Activated CD4-positive, alpha-beta T cell treated with anti-CD3 and anti-CD28 coated beads for 48 hours (primary cell): ENCODE results near the gene CLDND1.
A peak's percentile ranks its signal among the peaks of the same experiment; 100 is the strongest.

Experiments used
- DNase-seq: peaks from one replicate; pipeline ENCODE4 v3.0.0-alpha.2; 2020

Gene CLDND1

GRCh38 chr3:98551236-98551635, 28.5 kb upstream of the CLDND1 start:
- no peak for DNase-seq

DNA sequence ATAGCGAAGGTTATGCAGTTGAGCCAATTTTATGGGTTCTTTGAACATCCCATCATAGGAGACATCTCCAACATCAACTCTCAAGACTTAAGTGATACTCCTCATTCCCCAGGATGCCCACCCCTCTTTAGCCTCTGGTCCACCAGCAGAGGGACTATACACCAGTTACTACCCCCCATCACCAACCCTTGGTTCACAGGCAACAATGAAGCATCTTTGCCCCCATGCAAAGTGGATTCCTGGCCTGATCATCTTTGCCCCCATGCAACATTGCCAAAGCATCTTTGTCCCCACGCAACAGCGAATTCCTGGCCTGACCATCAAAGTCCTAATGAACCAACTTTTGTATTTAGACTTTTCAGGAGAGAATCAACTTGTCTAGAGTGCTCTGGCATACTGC, 28.1 kb upstream of the CLDND1 start:
- no peak for DNase-seq

GRCh38 chr3:98548544-98548943, 25.8 kb upstream of the CLDND1 start:
- no peak for DNase-seq

DNA sequence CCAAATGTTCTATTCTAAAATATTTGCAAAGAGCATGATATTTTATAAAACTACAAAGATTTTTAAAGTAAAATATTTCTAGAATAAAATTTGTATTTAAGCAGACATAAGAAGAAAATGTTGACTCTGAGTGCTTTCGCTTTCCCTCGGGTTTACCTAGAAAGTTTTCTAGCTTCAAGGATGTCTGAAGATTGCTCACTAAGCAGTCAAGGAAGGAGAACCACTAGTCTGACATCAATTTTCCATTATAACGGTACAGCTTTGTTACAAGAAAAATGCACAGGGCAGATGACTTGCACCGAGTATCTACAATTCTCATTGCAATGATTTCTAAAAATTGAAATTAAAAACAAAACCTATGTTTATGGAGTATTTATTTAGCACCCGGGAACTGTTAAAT, 23.2 kb upstream of the CLDND1 start:
- DNase-seq = no peak

DNA sequence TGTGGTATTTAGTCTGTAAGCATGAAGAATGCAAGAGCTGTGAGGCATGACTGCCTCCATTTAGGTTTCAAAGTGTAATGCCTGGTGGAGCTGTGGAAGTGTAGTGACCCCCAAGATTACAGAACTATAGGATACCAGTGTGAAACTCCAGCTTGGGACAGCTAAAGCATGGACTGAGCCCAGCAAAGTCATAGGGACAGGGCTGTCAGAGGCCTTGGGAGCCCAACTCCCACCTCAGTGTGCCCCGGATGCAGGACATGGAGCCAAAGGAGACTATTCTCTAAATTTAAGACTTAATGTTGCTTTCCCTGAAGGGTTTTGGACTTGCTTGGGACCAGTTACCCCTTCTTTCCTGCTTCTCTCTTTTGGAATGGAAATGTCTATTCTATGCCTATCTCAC, 19.9 kb upstream of the CLDND1 start:
- no peak for DNase-seq

DNA sequence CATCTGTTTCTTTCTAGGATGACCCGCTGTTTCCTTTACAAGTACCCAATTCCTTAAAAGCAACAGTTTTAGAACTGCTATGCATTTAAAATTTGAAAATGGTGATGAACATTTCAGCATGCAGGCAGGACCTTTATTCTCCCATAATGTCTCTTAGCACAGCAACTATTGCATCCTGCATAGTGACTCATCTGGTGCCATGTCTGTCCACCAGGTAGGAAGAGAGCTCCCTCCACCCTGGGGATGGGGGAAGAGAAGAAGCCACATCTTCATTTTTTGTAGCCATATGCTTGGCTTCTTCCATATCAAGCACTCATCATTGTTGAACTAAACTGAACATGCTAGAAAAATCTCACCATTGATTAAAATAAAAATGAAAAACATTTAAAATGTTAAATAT, 19.0 kb upstream of the CLDND1 start:
- no peak for DNase-seq

- no peak for DNase-seq
Measured at GRCh38 chr3:98540346-98540745, 17.6 kb upstream of the CLDND1 start.

DNA sequence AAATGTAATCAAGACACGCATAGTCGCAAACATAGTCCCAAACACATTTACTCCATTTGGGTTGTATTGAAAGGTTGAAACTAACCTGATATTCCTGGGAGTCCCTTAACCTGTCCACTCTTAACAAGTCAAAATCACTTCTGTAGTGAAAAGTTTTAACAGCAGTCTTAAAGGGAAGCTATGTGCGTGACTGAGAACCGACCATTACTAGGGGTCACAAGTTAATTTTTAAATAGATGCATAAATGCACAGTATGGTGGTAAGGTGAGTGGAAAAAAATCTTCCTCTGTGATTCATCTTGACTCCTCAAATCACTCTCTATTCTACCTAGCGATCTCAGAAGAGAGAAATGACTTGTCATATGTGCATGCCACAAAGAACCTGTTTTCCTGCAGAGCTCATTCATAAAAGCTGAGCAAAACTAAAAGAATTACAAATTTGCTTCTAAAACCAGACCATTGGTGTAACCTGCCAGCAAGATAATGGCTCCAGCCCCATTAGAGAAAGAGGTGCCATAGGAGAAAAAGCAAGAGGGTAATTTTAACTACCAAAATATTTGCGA, 13.8 kb upstream of the CLDND1 start:
- no peak for DNase-seq

DNA sequence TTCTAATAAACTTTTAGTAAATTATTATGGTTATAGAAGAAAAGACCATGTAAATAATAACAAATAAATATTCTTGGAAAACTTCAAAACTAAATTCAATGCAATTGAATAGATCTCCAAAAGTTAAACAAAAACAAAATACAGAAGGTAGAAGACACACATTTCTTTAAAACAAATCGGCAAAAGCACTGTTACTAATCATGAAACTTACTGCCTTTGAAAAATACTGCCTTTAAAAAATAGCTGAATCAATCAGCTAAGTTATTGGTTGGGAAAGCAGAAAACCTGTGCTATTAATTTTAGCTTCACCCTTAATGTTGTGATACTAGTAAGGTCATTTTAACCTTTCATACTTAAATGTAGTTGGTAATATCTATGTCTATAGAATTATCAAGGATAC, 12.0 kb upstream of the CLDND1 start:
- DNase-seq = no peak

GRCh38 chr3:98534168-98534567, 11.5 kb upstream of the CLDND1 start:
- DNase-seq = no peak

- no peak for DNase-seq
Measured at GRCh38 chr3:98532709-98533571, 10.2 kb upstream of the CLDND1 start.

DNA sequence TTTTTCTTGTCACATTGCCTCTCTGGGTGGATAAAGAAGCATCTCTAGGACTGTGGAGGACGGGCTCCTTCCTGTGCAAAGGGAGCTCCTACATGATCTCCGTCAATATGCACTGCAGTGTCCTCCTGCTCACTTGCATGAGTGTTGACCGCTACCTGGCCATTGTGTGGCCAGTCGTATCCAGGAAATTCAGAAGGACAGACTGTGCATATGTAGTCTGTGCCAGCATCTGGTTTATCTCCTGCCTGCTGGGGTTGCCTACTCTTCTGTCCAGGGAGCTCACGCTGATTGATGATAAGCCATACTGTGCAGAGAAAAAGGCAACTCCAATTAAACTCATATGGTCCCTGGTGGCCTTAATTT, 9.6 kb upstream of the CLDND1 start:
- DNase-seq = no peak

DNA sequence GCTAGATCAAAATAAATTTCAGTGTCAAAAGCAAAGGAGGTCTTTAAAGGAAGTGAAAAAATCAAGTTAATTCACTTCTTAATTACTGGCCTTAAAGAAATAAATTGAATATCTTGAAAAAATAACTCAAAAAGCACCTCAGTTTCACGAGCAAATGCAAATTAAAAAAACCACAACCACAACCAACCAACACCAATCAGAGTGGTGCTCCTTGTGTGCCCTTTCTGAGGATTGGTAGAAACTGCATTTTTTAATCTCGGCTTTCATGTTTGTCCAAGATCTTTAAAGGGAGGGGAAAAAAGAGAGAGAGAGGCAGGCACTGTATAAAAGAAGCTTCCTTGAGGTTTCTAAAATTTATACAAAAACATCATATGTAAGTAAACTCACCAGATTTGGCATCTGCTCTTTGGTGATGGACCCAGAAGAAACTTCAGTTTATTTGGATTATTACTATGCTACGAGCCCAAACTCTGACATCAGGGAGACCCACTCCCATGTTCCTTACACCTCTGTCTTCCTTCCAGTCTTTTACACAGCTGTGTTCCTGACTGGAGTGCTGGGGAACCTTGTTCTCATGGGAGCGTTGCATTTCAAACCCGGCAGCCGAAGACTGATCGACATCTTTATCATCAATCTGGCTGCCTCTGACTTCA, 9.0 kb upstream of the CLDND1 start, which contains the start of gene GPR15:
GPR15 (plus strand) TSS at position 357 of the 653 bp plus-strand sequence; CDS start at position 413, 56 bp downstream.
- no peak for DNase-seq

DNA sequence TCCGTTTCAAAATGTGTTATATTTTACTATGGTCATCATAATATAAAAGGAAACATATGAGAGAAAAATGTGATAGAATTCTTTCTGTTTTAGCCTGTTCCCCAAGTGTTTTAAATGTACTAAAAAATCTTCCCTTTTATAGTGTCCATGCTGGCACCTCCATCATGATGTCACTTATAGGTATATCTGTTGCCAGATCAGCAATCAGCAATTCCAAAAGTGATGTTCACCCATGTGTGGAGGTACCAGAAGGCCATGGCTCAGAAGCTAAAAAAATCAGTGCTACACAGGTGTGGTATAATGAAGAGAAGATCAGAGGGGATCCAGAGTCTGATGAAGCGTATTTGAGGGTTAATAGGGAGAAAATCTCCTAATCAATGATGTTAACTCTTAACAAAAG, 8.0 kb upstream of the CLDND1 start:
- DNase-seq = no peak

- no peak for DNase-seq
Measured at GRCh38 chr3:98529856-98530459, 7.3 kb upstream of the CLDND1 start.

- DNase-seq = no peak
Measured at GRCh38 chr3:98528474-98529346, 6.0 kb upstream of the CLDND1 start.

DNA sequence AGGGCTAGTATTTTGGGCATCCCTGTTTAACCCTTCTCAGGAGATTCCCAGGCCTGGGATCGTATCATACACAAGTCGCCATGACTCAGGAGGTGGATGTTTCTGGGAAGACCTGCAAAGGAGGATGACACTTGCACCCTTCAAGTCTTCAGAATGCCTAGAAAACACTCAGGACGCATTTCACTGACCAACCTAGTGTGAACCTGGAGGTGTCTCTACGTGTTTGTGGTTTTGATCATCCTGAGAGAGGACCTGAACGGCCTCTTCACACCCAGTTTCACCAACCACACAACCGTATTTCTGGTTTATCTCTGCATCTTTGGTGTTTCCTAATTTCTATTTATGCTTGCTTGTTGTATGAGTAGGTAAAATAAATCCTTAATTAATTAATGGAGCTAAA, 2.8 kb upstream of the CLDND1 start:
- no peak for DNase-seq

- DNase-seq = peak; percentile 77
Measured at GRCh38 chr3:98521897-98522543, 682 bp downstream of the CLDND1 start.

- peak; percentile 36 for DNase-seq
Measured at GRCh38 chr3:98519351-98519750, 3.4 kb downstream of the CLDND1 start.

- no peak for DNase-seq
Measured at GRCh38 chr3:98518816-98519215, 3.9 kb downstream of the CLDND1 start.

GRCh38 chr3:98514948-98515347, 7.8 kb downstream of the CLDND1 start:
- no peak for DNase-seq

DNA sequence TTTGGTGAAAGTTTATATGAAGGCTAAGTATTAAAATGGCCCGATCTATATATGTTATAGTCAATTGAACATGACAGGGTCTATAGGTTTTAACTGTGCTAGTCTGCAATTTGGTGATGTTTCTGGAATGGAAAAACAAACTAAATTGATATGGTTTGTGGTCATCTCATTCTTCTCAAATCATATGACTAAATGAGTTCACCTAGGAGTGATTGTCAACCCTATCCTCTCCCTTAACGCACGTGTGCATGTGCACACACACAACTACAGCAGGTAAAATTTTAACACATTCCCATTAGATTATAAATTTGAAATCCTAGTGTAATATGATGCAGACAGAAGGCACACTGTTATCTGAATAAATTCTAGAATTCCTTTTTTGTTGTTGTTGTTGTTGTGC, 9.0 kb downstream of the CLDND1 start:
- DNase-seq = no peak
